IMR-90 (cell line): ENCODE data around the gene NUBP1. TPM values are rescaled to one million over a fixed set of nuclear protein-coding genes. Genes with fewer than 3 reads are reported as not detected.

Source experiments
- ATAC-seq: fragments of 200-7000 bp; cut with Tn5 transposase; 2 replicates; pipeline ENCODE4 v1.9.1; 2020; ENCODE audit warnings: low read depth, mild to moderate bottlenecking, moderate library complexity
- BruUV-seq: library from RNA; stranded (reverse); fragments of 400-500 nt; replicated peaks from 2 replicates; lab custom pipeline; 2021; lab: Mats Ljungman, UMichigan
- CTCF ChIA-PET: fragments of 300-600 bp; formaldehyde crosslinking; extraction: SDS; loops from one replicate; lab custom pipeline; 2021; ENCODE audit warnings: antibody characterized with exemption; lab: Yijun Ruan, JAX
- POLR2A ChIA-PET: fragments of 300-600 bp; sonication (Branson Sonifier 250); formaldehyde crosslinking; loops from one replicate; lab custom pipeline; 2022; ENCODE audit warnings: antibody characterized with exemption; ENCODE audit not compliant: unreplicated experiment; lab: Charles Lee
- DNase-seq: peaks from one replicate; pipeline ENCODE4 v3.0.0; 2013
- H2AFZ ChIP-seq: replicated peaks from 2 replicates; pipeline ENCODE3; 2013; ENCODE audit warnings: low read length, mild to moderate bottlenecking; ENCODE audit not compliant: poor library complexity
- H2AK5ac ChIP-seq: 2 replicates; pipeline ENCODE4 v1.6.1; 2013; ENCODE audit warnings: low read depth, low read length, inconsistent platforms
- H2AK9ac ChIP-seq: replicated peaks from 2 replicates; pipeline ENCODE3; 2013; ENCODE audit warnings: mild to moderate bottlenecking, low read depth, low read length, moderate library complexity; ENCODE audit not compliant: poor library complexity
- H2BK120ac ChIP-seq: 2 replicates; pipeline ENCODE4 v1.6.1; 2013; ENCODE audit warnings: low read depth, low read length, inconsistent platforms
- H2BK15ac ChIP-seq: 3 replicates; pipeline ENCODE4 v1.6.1; 2013; ENCODE audit warnings: low read depth, low read length, inconsistent platforms
- H2BK20ac ChIP-seq: 2 replicates; pipeline ENCODE4 v1.6.1; 2013; ENCODE audit warnings: low read depth, mild to moderate bottlenecking, inconsistent platforms, low read length, moderate library complexity
- H2BK5ac ChIP-seq: 2 replicates; pipeline ENCODE4 v1.6.1; 2013; ENCODE audit warnings: mild to moderate bottlenecking, low read depth, low read length, inconsistent platforms; ENCODE audit not compliant: poor library complexity, severe bottlenecking
- H3K14ac ChIP-seq: replicated peaks from 2 replicates; pipeline ENCODE4 v1.6.1; 2013; ENCODE audit warnings: low read depth, low read length, inconsistent platforms
- H3K18ac ChIP-seq: 2 replicates; pipeline ENCODE4 v1.6.1; 2013; ENCODE audit warnings: low read depth, low read length, control low read depth
- H3K23ac ChIP-seq: 2 replicates; pipeline ENCODE4 v1.6.1; 2013; ENCODE audit warnings: low read depth, low read length, inconsistent platforms
- H3K27ac ChIP-seq: 2 replicates; pipeline ENCODE4 v1.5.1; 2013; ENCODE audit warnings: mild to moderate bottlenecking, control low read depth, low read length; ENCODE audit not compliant: insufficient read depth
- H3K27me3 ChIP-seq: 2 replicates; pipeline ENCODE4 v1.6.1; 2013; ENCODE audit warnings: low read length; ENCODE audit not compliant: control insufficient read depth, insufficient read depth
- H3K36me3 ChIP-seq: 2 replicates; pipeline ENCODE4 v1.6.1; 2013; ENCODE audit warnings: low read length, mixed read lengths; ENCODE audit not compliant: control insufficient read depth, insufficient read depth
- H3K4ac ChIP-seq: 2 replicates; pipeline ENCODE4 v1.6.1; 2013; ENCODE audit warnings: low read depth, low read length, inconsistent platforms
- H3K4me1 ChIP-seq: 2 replicates; pipeline ENCODE4 v1.6.1; 2013; ENCODE audit warnings: low read length, mixed read lengths; ENCODE audit not compliant: control insufficient read depth, insufficient read depth
- H3K4me2 ChIP-seq: 2 replicates; pipeline ENCODE4 v1.6.1; 2013; ENCODE audit warnings: low read depth, mild to moderate bottlenecking, control low read depth, low read length, moderate library complexity
- H3K4me3 ChIP-seq: 2 replicates; pipeline ENCODE4 v1.5.1; 2013; ENCODE audit warnings: low read depth, mild to moderate bottlenecking, control low read depth, low read length, moderate library complexity; ENCODE audit not compliant: insufficient read depth
- H3K56ac ChIP-seq: 2 replicates; pipeline ENCODE4 v1.6.1; 2013; ENCODE audit warnings: low read length, inconsistent platforms; ENCODE audit not compliant: insufficient read depth; ENCODE audit errors: extremely low read depth
- H3K79me1 ChIP-seq, 2 experiments: 2 replicates each; pipeline ENCODE4 v1.6.1; 2013; ENCODE audit warnings: low read length in 2 of 2, inconsistent platforms in 1 of 2, low read depth in 1 of 2
- H3K9ac ChIP-seq: 2 replicates; pipeline ENCODE4 v1.6.1; 2013; ENCODE audit warnings: low read depth, low read length, control low read depth
- H3K9me1 ChIP-seq: 2 replicates; pipeline ENCODE4 v1.6.1; 2013; ENCODE audit warnings: low read length, inconsistent platforms; ENCODE audit not compliant: insufficient read depth
- H3K9me3 ChIP-seq: 2 replicates; pipeline ENCODE4 v1.6.1; 2013; ENCODE audit warnings: low read length; ENCODE audit not compliant: control insufficient read depth, insufficient read depth
- H4K20me1 ChIP-seq: 2 replicates; pipeline ENCODE4 v1.6.1; 2013; ENCODE audit warnings: low read length, inconsistent platforms; ENCODE audit not compliant: insufficient read depth
- H4K5ac ChIP-seq: 2 replicates; pipeline ENCODE4 v1.6.1; 2013; ENCODE audit warnings: mild to moderate bottlenecking, low read depth, low read length, control low read depth
- H4K8ac ChIP-seq, 2 experiments: 2 replicates each; pipeline ENCODE4 v1.6.1; 2013; ENCODE audit warnings: low read depth in 2 of 2, low read length in 2 of 2, control low read depth in 1 of 2, inconsistent platforms in 1 of 2
- H4K91ac ChIP-seq: 2 replicates; pipeline ENCODE4 v1.6.1; 2013; ENCODE audit warnings: low read depth, low read length, inconsistent platforms; ENCODE audit not compliant: insufficient read depth
- ELK1 ChIP-seq: fragments of 150-350 bp; IDR thresholded peaks from 2 replicates; pipeline ENCODE4 v1.6.1; 2016; ENCODE audit warnings: low read depth, mild to moderate bottlenecking, low read length, moderate library complexity, borderline replicate concordance
- WGBS, 2 experiments: methylation state at CpG; one replicate each; pipeline versions ENCODE4 v1.1.5 to v1.1.7; 2013; ENCODE audit warnings: missing lambda C conversion rate in 2 of 2; ENCODE audit not compliant: insufficient read length in 1 of 2; ENCODE audit errors: extremely low coverage in 2 of 2; 5-methylcytosine and 5-hydroxymethylcytosine counted together
- dilution Hi-C: fragments of 300-500 bp; cut with HindIII; formaldehyde crosslinking; loops from one replicate; pipeline ENCODE4 v1.14.3; 2018; ENCODE audit warnings: low sequenced_read_pairs; ENCODE audit not compliant: unreplicated experiment
- in situ Hi-C: fragments of 300-500 bp; cut with MboI; formaldehyde crosslinking; loops from 3 replicates; pipeline ENCODE4 v1.14.3; 2019; ENCODE audit warnings: low sequenced_read_pairs, inconsistent platforms, mixed read lengths
- intact Hi-C: fragments of 100-400 bp; cut with micrococcal nuclease; formaldehyde crosslinking; loops from 2 replicates; pipeline ENCODE4 v1.10.0; 2022
- polyA plus RNA-seq, 3 experiments: library from polyadenylated mRNA; depleted of rRNA; stranded (reverse); fragments of >200 nt; gene quantifications; 2 replicates each; pipeline ENCODE4 v1.2.3, GENCODE V29; 2012; ENCODE audit warnings: low replicate concordance in 1 of 3
- total RNA-seq: library from RNA; depleted of rRNA; stranded (reverse); fragments of >200 nt; gene quantifications from 2 replicates; pipeline ENCODE4 v1.2.3, GENCODE V29; 2012

NUBP1 gene
- total and polyA plus RNA-seq, 2 of the 4 experiments (the other 2 are of a cell fraction) = 28.0 to 31.5 TPM

- ChIA-PET POLR2A (no interaction called here), CTCF (interaction anchor here (0.5 kb wide), 1 partner anchor 683 kb away, joined by 3 read pairs; no protein-coding TSS in a partner anchor)
- no peak overlapping the region for H2BK15ac ChIP-seq
- H3K4me3 ChIP-seq = no peak overlapping the region
- H2BK5ac ChIP-seq = no peak overlapping the region
- H3K36me3 ChIP-seq = no peaks in the 10 kb centered on the region
- no peak overlapping the region for H3K27ac ChIP-seq
- no peak for DNase-seq
- no peak overlapping the region for H4K5ac ChIP-seq
- no peak overlapping the region for H2BK120ac ChIP-seq
- no peaks in the 10 kb centered on the region for H3K9me3 ChIP-seq
- no peak overlapping the region for H2AK9ac ChIP-seq
- ATAC-seq = no peak
- no peak for TF ChIP-seq ELK1
- WGBS, 2 experiments = no CpG with 5 or more reads among the region's 3 CpGs
- no peaks in the 10 kb centered on the region for H4K20me1 ChIP-seq
- H3K27me3 ChIP-seq = peaks cover 12% of the 10 kb centered on the region
- H2AFZ ChIP-seq = no peak overlapping the region
- no peak overlapping the region for H3K14ac ChIP-seq
- in situ Hi-C loops (no loop called here), dilution Hi-C loops (no loop called here), intact Hi-C loops (no loop called here)
- no peak overlapping the region for H3K23ac ChIP-seq
- no peak overlapping the region for H4K91ac ChIP-seq
- H3K9ac ChIP-seq = no peak overlapping the region
- no peaks in the 10 kb centered on the region for H3K4me1 ChIP-seq
- no peak overlapping the region for H3K56ac ChIP-seq
- H3K79me1 ChIP-seq = no peaks in the 10 kb centered on the region
- no peaks in the 10 kb centered on the region for H3K9me1 ChIP-seq
- no peak overlapping the region for H3K18ac ChIP-seq
- no peak overlapping the region for H2AK5ac ChIP-seq
- H3K4ac ChIP-seq = no peak overlapping the region
- no peak overlapping the region for H4K8ac ChIP-seq
- no peak overlapping the region for H2BK20ac ChIP-seq
- no TSS peak for BruUV-seq
- H3K4me2 ChIP-seq = no peak overlapping the region
These were observed 64.6 kb downstream of the NUBP1 start for GRCh38 chr16:10808218-10808617.
